Erythroblast (primary cell): ENCODE results near the gene CST2.

Experiments used
- GATA1 ChIP-seq: IDR thresholded peaks from 2 replicates; pipeline ENCODE4 v1.6.1; 2011; ENCODE audit warnings: low read depth, mild to moderate bottlenecking, control low read depth, low read length, moderate library complexity
- POLR2A ChIP-seq: IDR thresholded peaks from 2 replicates; pipeline ENCODE4 v1.6.1; 2011; ENCODE audit warnings: mild to moderate bottlenecking, low read length

- TF ChIP-seq POLR2A: no peak
- TF ChIP-seq GATA1: no peak
These were observed 44.1 kb downstream of the CST2 start for GRCh38 chr20:23782366-23782983.
